ENCODE measurements around the gene FGF12. TPM values are rescaled to one million over a fixed set of nuclear protein-coding genes. Genes with fewer than 3 reads are reported as not detected.

FGF12 gene
- total RNA-seq, 1 donor from 2014 or later: 1.6 TPM

- no peak for DNase-seq (ENCODE audit: low read depth)
These were observed 388.1 kb downstream of the FGF12 start for GRCh38 chr3:192339214-192339613.

GRCh38 chr3:192336286-192336685, 391.1 kb downstream of the FGF12 start:
- no peak for DNase-seq (ENCODE audit: low read depth)

GRCh38 chr3:192332386-192333291, 394.7 kb downstream of the FGF12 start:
- DNase-seq (ENCODE audit: low read depth): peak; percentile 9

GRCh38 chr3:192331749-192332385, 395.5 kb downstream of the FGF12 start:
- no peak for DNase-seq (ENCODE audit: low read depth)

- no peak for DNase-seq (ENCODE audit: low read depth)
These were observed 400.7 kb downstream of the FGF12 start for GRCh38 chr3:192326656-192327055.

- DNase-seq (ENCODE audit: low read depth): no peak
These were observed 409.8 kb downstream of the FGF12 start for GRCh38 chr3:192317564-192317963.

- DNase-seq (ENCODE audit: low read depth): no peak
These were observed 413.7 kb downstream of the FGF12 start for GRCh38 chr3:192313605-192314004.

- DNase-seq (ENCODE audit: low read depth): no peak
These were observed 419.7 kb downstream of the FGF12 start for GRCh38 chr3:192307631-192308030.

GRCh38 chr3:192303235-192303634, 424.1 kb downstream of the FGF12 start:
- DNase-seq (ENCODE audit: low read depth): no peak

- no peak for DNase-seq (ENCODE audit: low read depth)
These were observed 424.6 kb downstream of the FGF12 start for GRCh38 chr3:192302721-192303120.

GRCh38 chr3:192299921-192300320, 427.4 kb downstream of the FGF12 start:
- no peak for DNase-seq (ENCODE audit: low read depth)

GRCh38 chr3:192296845-192297244, 430.5 kb downstream of the FGF12 start:
- no peak for DNase-seq (ENCODE audit: low read depth)

- DNase-seq (ENCODE audit: low read depth): no peak
These were observed 442.8 kb downstream of the FGF12 start for GRCh38 chr3:192284443-192285072.

- no peak for DNase-seq (ENCODE audit: low read depth)
These were observed 446.0 kb downstream of the FGF12 start for GRCh38 chr3:192281207-192281880.

GRCh38 chr3:192279664-192280063, 447.7 kb downstream of the FGF12 start:
- DNase-seq (ENCODE audit: low read depth): no peak

- DNase-seq (ENCODE audit: low read depth): no peak
These were observed 449.9 kb downstream of the FGF12 start for GRCh38 chr3:192277477-192277876.

GRCh38 chr3:192275741-192276355, 451.5 kb downstream of the FGF12 start:
- peak; percentile 8 for DNase-seq (ENCODE audit: low read depth)

GRCh38 chr3:192273697-192274010, 453.7 kb downstream of the FGF12 start:
- DNase-seq (ENCODE audit: low read depth): no peak

- DNase-seq (ENCODE audit: low read depth): no peak
These were observed 454.2 kb downstream of the FGF12 start for GRCh38 chr3:192273001-192273696.

GRCh38 chr3:192262001-192262400, 465.3 kb downstream of the FGF12 start:
- DNase-seq (ENCODE audit: low read depth): no peak

GRCh38 chr3:192261135-192261534, 466.2 kb downstream of the FGF12 start:
- DNase-seq (ENCODE audit: low read depth): no peak

Data from renal cortical epithelial cell (primary cell).